H1 (cell line): ENCODE measurements around the gene WDR38. TPM values are rescaled to one million over a fixed set of nuclear protein-coding genes. Genes with fewer than 3 reads are reported as not detected.

Experiments used
- CTCF ChIA-PET: fragments of 300-600 bp; sonication (Branson Sonifier 250); formaldehyde crosslinking; loops from one replicate; lab custom pipeline; 2021; ENCODE audit not compliant: partially characterized antibody; lab: Charles Lee
- POLR2A ChIA-PET: fragments of 300-600 bp; sonication (Branson Sonifier 250); formaldehyde crosslinking; loops from one replicate; lab custom pipeline; 2021; ENCODE audit warnings: inconsistent platforms; ENCODE audit not compliant: partially characterized antibody; lab: Charles Lee
- DNase-seq, 2 experiments: peaks; one replicate each; pipeline versions ENCODE4 v3.0.0 to v3.0.0-alpha.2; 2010 to 2022; ENCODE audit warnings: low spot score in 2 of 2, low read depth in 1 of 2, mixed read lengths in 1 of 2
- FAIRE-seq: peaks from 2 replicates; lab custom pipeline; 2011; peaks lifted over from hg19 to GRCh38; lab: Jason Lieb, UNC
- H2AFZ ChIP-seq: 2 replicates; pipeline ENCODE4 v1.8.1; 2012; ENCODE audit warnings: low read length, inconsistent platforms
- H2AK5ac ChIP-seq: 2 replicates; pipeline ENCODE4 v1.6.1; 2013; ENCODE audit warnings: low read depth, low read length
- H2BK120ac ChIP-seq: replicated peaks from 2 replicates; pipeline ENCODE3; 2013; ENCODE audit warnings: low read depth, low read length, inconsistent platforms
- H2BK12ac ChIP-seq: 2 replicates; pipeline ENCODE4 v1.6.1; 2013; ENCODE audit warnings: low read depth, low read length
- H2BK15ac ChIP-seq: 2 replicates; pipeline ENCODE4 v1.6.1; 2013; ENCODE audit warnings: low read length
- H2BK20ac ChIP-seq: 2 replicates; pipeline ENCODE4 v1.6.1; 2013; ENCODE audit warnings: low read length
- H2BK5ac ChIP-seq: 2 replicates; pipeline ENCODE4 v1.6.1; 2013; ENCODE audit warnings: low read depth, low read length
- H3K14ac ChIP-seq: 2 replicates; pipeline ENCODE4 v1.6.1; 2013; ENCODE audit warnings: inconsistent platforms; ENCODE audit not compliant: insufficient read length
- H3K18ac ChIP-seq: 2 replicates; pipeline ENCODE4 v1.6.1; 2013; ENCODE audit warnings: low read length; ENCODE audit errors: extremely low read depth
- H3K23ac ChIP-seq: 2 replicates; pipeline ENCODE4 v1.6.1; 2013; ENCODE audit warnings: inconsistent platforms; ENCODE audit not compliant: insufficient read length
- H3K23me2 ChIP-seq: 2 replicates; pipeline ENCODE4 v1.6.1; 2013; ENCODE audit warnings: low read depth, low read length
- H3K27ac ChIP-seq: 2 replicates; pipeline ENCODE4 v1.6.1; 2011; ENCODE audit warnings: low read depth, low read length, inconsistent platforms
- H3K27me3 ChIP-seq, 4 experiments: replicated peaks in 1 of 4; 1 replicate in 1 of 4; 2 replicates in 3 of 4; pipeline versions ENCODE4 v1.6.1 to v1.8.1; 2011 to 2013; ENCODE audit warnings: low read length in 3 of 4, mild to moderate bottlenecking in 3 of 4, inconsistent platforms in 2 of 4, mixed read lengths in 2 of 4, moderate library complexity in 1 of 4; ENCODE audit not compliant: control insufficient read depth in 3 of 4, insufficient read depth in 3 of 4; ENCODE audit errors: extremely low read depth in 1 of 4
- H3K36me3 ChIP-seq, 4 experiments: 2 replicates each; pipeline versions ENCODE4 v1.6.1 to v1.8.1; 2011 to 2013; ENCODE audit warnings: mild to moderate bottlenecking in 4 of 4, low read length in 3 of 4, moderate library complexity in 2 of 4, control low read depth in 1 of 4, inconsistent platforms in 1 of 4; ENCODE audit not compliant: insufficient read depth in 4 of 4, control insufficient read depth in 2 of 4
- H3K4ac ChIP-seq: replicated peaks from 2 replicates; pipeline ENCODE3; 2013; ENCODE audit warnings: low read length, low read depth, mixed read lengths, inconsistent platforms; ENCODE audit not compliant: insufficient read length
- H3K4me1 ChIP-seq, 4 experiments: replicated peaks in 1 of 4; 1 replicate in 1 of 4; 2 replicates in 3 of 4; pipeline versions ENCODE4 v1.6.1 to v1.8.1; 2011 to 2013; ENCODE audit warnings: low read length in 3 of 4, inconsistent platforms in 2 of 4, mixed read lengths in 1 of 4; ENCODE audit not compliant: insufficient read depth in 4 of 4, control insufficient read depth in 3 of 4
- H3K4me2 ChIP-seq, 2 experiments: 2 replicates each; pipeline versions ENCODE4 v1.6.1 to v1.8.1; 2011 to 2013; ENCODE audit warnings: low read depth in 2 of 2, low read length in 2 of 2, control low read depth in 1 of 2, inconsistent platforms in 1 of 2, mild to moderate bottlenecking in 1 of 2; ENCODE audit not compliant: insufficient read depth in 1 of 2
- H3K4me3 ChIP-seq, 4 experiments: fragments of 200-600, 300-600 bp in 1 of 4; sonication (generic), shearing (Covaris generic), sonication (Bioruptor Twin) in 1 of 4; 2 replicates each; pipeline versions ENCODE4 v1.5.1 to v1.8.1; 2011 to 2016; ENCODE audit warnings: low read length in 4 of 4, low read depth in 3 of 4, control low read depth in 2 of 4, inconsistent platforms in 2 of 4, mild to moderate bottlenecking in 2 of 4, mixed read lengths in 1 of 4, moderate library complexity in 1 of 4; ENCODE audit not compliant: insufficient read depth in 2 of 4; ENCODE audit errors: extremely low read depth in 1 of 4
- H3K56ac ChIP-seq: replicated peaks from 2 replicates; pipeline ENCODE3; 2013; ENCODE audit warnings: low read depth, mild to moderate bottlenecking, mixed read lengths, low read length, inconsistent platforms; ENCODE audit not compliant: insufficient read length
- H3K79me1 ChIP-seq: 2 replicates; pipeline ENCODE4 v1.6.1; 2013; ENCODE audit warnings: low read depth, low read length, control low read depth
- H3K79me2 ChIP-seq, 2 experiments: 2 replicates each; pipeline versions ENCODE4 v1.6.1 to v1.8.1; 2012 to 2013; ENCODE audit warnings: low read length in 2 of 2, mild to moderate bottlenecking in 2 of 2, inconsistent platforms in 1 of 2; ENCODE audit not compliant: insufficient read depth in 2 of 2, control insufficient read depth in 1 of 2
- H3K9ac ChIP-seq, 4 experiments: replicated peaks in 1 of 4; 1 replicate in 1 of 4; 2 replicates in 3 of 4; pipeline versions ENCODE4 v1.6.1 to v1.8.1; 2011 to 2013; ENCODE audit warnings: low read depth in 3 of 4, low read length in 3 of 4, control low read depth in 2 of 4, mild to moderate bottlenecking in 2 of 4, moderate library complexity in 2 of 4, inconsistent platforms in 1 of 4; ENCODE audit errors: extremely low read depth in 1 of 4
- H3K9me3 ChIP-seq, 2 experiments: 2 replicates each; pipeline versions ENCODE4 v1.6.1 to v1.8.1; 2012 to 2013; ENCODE audit warnings: mild to moderate bottlenecking in 2 of 2, moderate library complexity in 2 of 2, control low read depth in 1 of 2, inconsistent platforms in 1 of 2, low read depth in 1 of 2, low read length in 1 of 2, mixed read lengths in 1 of 2; ENCODE audit not compliant: insufficient read depth in 2 of 2
- H4K20me1 ChIP-seq, 2 experiments: replicated peaks in 1 of 2; 2 replicates each; pipeline versions ENCODE3 to v1.8.1; 2011 to 2013; ENCODE audit warnings: inconsistent platforms in 2 of 2, low read length in 2 of 2, mild to moderate bottlenecking in 1 of 2; ENCODE audit not compliant: insufficient read depth in 2 of 2, control insufficient read depth in 1 of 2
- H4K5ac ChIP-seq: 2 replicates; pipeline ENCODE4 v1.6.1; 2013; ENCODE audit warnings: low read length, low read depth, mixed read lengths, inconsistent platforms; ENCODE audit not compliant: insufficient read length
- H4K8ac ChIP-seq: 2 replicates; pipeline ENCODE4 v1.8.0; 2013; ENCODE audit warnings: mild to moderate bottlenecking, moderate library complexity, low read length, inconsistent platforms; ENCODE audit not compliant: insufficient read depth; ENCODE audit errors: extremely low read depth
- H4K91ac ChIP-seq: replicated peaks from 2 replicates; pipeline ENCODE3; 2013; ENCODE audit warnings: low read length, mixed read lengths, inconsistent platforms; ENCODE audit not compliant: insufficient read length
- RAD21 ChIP-seq, 2 experiments: IDR thresholded peaks in 1 of 2; conservative IDR thresholded peaks in 1 of 2; 2 replicates each; pipeline ENCODE4 v1.6.1; 2011; ENCODE audit warnings: low read depth in 2 of 2, low read length in 2 of 2, improper control_type of control experiment in 1 of 2, inconsistent platforms in 1 of 2, mild to moderate bottlenecking in 1 of 2, moderate library complexity in 1 of 2
- SIN3A ChIP-seq, 2 experiments: IDR thresholded peaks in 1 of 2; conservative IDR thresholded peaks in 1 of 2; 2 replicates each; pipeline ENCODE4 v1.6.1; 2011 to 2012; ENCODE audit warnings: low read length in 2 of 2, improper control_type of control experiment in 1 of 2, low read depth in 1 of 2, mild to moderate bottlenecking in 1 of 2
- whole genome bisulfite sequencing, 2 experiments: shearing (Covaris generic) in 1 of 2; methylation state at CpG; one replicate each; pipeline versions ENCODE4 v1.1.6 to v1.1.7; 2013 to 2015; ENCODE audit warnings: low lambda C conversion rate in 2 of 2, mixed read lengths in 2 of 2, inconsistent platforms in 1 of 2, low coverage in 1 of 2, missing lambda C conversion rate in 1 of 2; ENCODE audit not compliant: insufficient replicate concordance in 2 of 2, insufficient coverage in 1 of 2, insufficient read length in 1 of 2; ENCODE audit errors: extremely low coverage in 1 of 2, missing lambda C conversion rate in 1 of 2; 5-methylcytosine and 5-hydroxymethylcytosine counted together
- polyA plus RNA-seq, 7 experiments: library from polyadenylated mRNA; depleted of rRNA in 3 of 7; stranded (reverse) in 5 of 7; unstranded in 2 of 7; fragments of >200 nt in 5 of 7; fragments of 200-250 nt in 2 of 7; gene quantifications; 1 replicate in 5 of 7; 2 replicates in 1 of 7; 4 replicates in 1 of 7; pipeline versions ENCODE4 v1.2.1 to v1.2.3, GENCODE V29; 2011 to 2013; ENCODE audit warnings: missing spikeins in 2 of 7, mixed read lengths in 2 of 7
- total RNA-seq: library from RNA; stranded (reverse); fragmentation: NEBNext Ultra II Directional; extraction: Animal tissue kit (Norgen Biotek cat#: 25700); gene quantifications from 2 replicates; pipeline ENCODE4 v1.2.1, GENCODE V29; 2021
- TF ChIP-seq, protein P1 (sequence below), 3 experiments: IDR thresholded peaks; 1 replicate in 2 of 3; 2 replicates in 1 of 3; pipeline versions ENCODE4 v1.5.1 to v1.6.1; 2011; ENCODE audit warnings: low read length in 3 of 3, mild to moderate bottlenecking in 3 of 3, inconsistent platforms in 2 of 3, low read depth in 1 of 3, moderate library complexity in 1 of 3; ENCODE audit not compliant: insufficient read depth in 1 of 3; ENCODE audit errors: control extremely low read depth in 1 of 3

Gene WDR38
- total and polyA plus RNA-seq, 2 of the 8 experiments (the other 6 are each of a cell fraction or from before 2014, with no cell fraction given) = not detected

DNA sequence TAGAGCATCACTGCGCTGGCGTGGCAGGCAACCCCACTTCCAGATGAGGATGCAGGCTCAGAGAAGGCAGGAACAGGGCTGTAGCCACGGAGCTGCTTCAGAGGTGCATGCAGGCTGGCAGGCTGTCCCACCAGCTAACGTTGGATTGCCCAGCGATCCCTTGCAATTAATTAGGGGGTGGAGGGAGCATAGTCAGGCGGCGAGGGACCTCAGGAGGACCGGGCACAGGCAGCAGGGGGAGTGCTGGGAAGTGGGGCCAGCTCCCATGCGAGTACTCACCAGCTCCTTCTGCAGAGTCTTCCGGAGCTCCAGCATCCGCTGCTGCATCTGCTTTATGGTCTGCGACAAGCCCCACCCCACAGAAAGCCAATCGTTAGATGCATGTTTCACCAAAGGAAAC lies 29.0 kb downstream of the WDR38 start:
- no peaks in the 10 kb centered on the region for H3K79me2 ChIP-seq
- peaks cover 0 to 14% (median 2%) of the 10 kb centered on the region in 4 experiments; a peak in 2 of 8 replicates for H3K36me3 ChIP-seq
- 62% methylated on average over 13 of the region's 13 CpGs; no CpG with 5 or more reads in 1 of the 2 experiments for whole genome bisulfite sequencing, 2 experiments
- H2BK5ac ChIP-seq = peak overlapping the region; percentile 85
- peak overlapping the region; percentile 36 for H4K91ac ChIP-seq
- no peak overlapping the region for H3K4me2 ChIP-seq
- H3K18ac ChIP-seq = no peak overlapping the region
- H2AK5ac ChIP-seq = peak overlapping the region; percentile 45; the same call in 1 of the 2 replicates
- H3K9me3 ChIP-seq = no peaks in the 10 kb centered on the region
- no peak overlapping the region for H3K27ac ChIP-seq
- H3K4me1 ChIP-seq = peaks cover 5 to 18% (median 14%) of the 10 kb centered on the region in 4 experiments
- no peaks in the 10 kb centered on the region for H3K27me3 ChIP-seq
- ChIA-PET POLR2A (interaction anchor here (0.6 to 31.1 kb wide), 3 partner anchors 9 to 40 kb away, joined by 3 to 573 read pairs (median 3); partner anchors contain the start of genes ARPC5L, RPL35 and WDR38), CTCF (interaction anchor here (0.5 to 6.3 kb wide), 10 partner anchors 10 to 108 kb away, joined by 3 to 55 read pairs (median 6); partner anchors contain the start of genes NR6A1, OLFML2A and WDR38)
- H4K20me1 ChIP-seq = peaks cover 0 to 2% of the 10 kb centered on the region in 2 experiments
- no peak overlapping the region for H4K5ac ChIP-seq
- 0 out of 2 replicates have a peak, but pooled peaks cover 2% of the 10 kb centered on the region for H3K79me1 ChIP-seq
- no peak for DNase-seq
- no peak overlapping the region for H2AFZ ChIP-seq
- H4K8ac ChIP-seq = no peak overlapping the region
- H3K4ac ChIP-seq = peak overlapping the region; percentile 12
- no peak overlapping the region for H3K56ac ChIP-seq
- H3K4me3 ChIP-seq = no peak overlapping the region
- peak overlapping the region; percentile 98; the same call in 1 of the 2 replicates for H2BK15ac ChIP-seq
- H3K23me2 ChIP-seq = 0 out of 2 replicates have a peak, but pooled peaks cover 4% of the 10 kb centered on the region
- H3K23ac ChIP-seq = no peak overlapping the region
- H3K14ac ChIP-seq = no peak overlapping the region
- no peak for FAIRE-seq
- no peak overlapping the region; a peak in 1 of 7 replicates for H3K9ac ChIP-seq
- H2BK12ac ChIP-seq = peak overlapping the region; percentile 95; the same call in 1 of the 2 replicates
- H2BK120ac ChIP-seq = no peak overlapping the region
- no peak overlapping the region for H2BK20ac ChIP-seq
- TF ChIP-seq SIN3A (conservative IDR thresholded peaks at IDR 0.05 in 1 of 2, IDR thresholded peaks at IDR 0.05 in 1 of 2; ENCODE audit: low read depth in 1 of 2, low read length in 2 of 2) (no peak), RAD21 (IDR thresholded peaks at IDR 0.05 in 1 of 2, conservative IDR thresholded peaks at IDR 0.05 in 1 of 2; ENCODE audit: low read depth in 2 of 2, low read length in 2 of 2) (peak in 1 of 2 experiments; percentile 12; a peak in 1 of 4 replicates)
- TF ChIP-seq, protein P1, sequence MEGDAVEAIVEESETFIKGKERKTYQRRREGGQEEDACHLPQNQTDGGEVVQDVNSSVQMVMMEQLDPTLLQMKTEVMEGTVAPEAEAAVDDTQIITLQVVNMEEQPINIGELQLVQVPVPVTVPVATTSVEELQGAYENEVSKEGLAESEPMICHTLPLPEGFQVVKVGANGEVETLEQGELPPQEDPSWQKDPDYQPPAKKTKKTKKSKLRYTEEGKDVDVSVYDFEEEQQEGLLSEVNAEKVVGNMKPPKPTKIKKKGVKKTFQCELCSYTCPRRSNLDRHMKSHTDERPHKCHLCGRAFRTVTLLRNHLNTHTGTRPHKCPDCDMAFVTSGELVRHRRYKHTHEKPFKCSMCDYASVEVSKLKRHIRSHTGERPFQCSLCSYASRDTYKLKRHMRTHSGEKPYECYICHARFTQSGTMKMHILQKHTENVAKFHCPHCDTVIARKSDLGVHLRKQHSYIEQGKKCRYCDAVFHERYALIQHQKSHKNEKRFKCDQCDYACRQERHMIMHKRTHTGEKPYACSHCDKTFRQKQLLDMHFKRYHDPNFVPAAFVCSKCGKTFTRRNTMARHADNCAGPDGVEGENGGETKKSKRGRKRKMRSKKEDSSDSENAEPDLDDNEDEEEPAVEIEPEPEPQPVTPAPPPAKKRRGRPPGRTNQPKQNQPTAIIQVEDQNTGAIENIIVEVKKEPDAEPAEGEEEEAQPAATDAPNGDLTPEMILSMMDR (IDR thresholded peaks at IDR 0.05; ENCODE audit: control extremely low read depth in 1 of 3, insufficient read depth in 1 of 3, low read depth in 1 of 3, low read length in 3 of 3) = peak in 1 of 3 experiments; percentile 11; a peak in 1 of 4 replicates
